BJ (cell line): Measurements from ENCODE around the gene SEC24B. TPM values are rescaled to one million over a fixed set of nuclear protein-coding genes. Genes with fewer than 3 reads are reported as not detected.

Experiments
- CTCF ChIA-PET: fragments of 350-600 bp; formaldehyde crosslinking; extraction: SDS; loops from one replicate; lab custom pipeline; 2021; ENCODE audit warnings: antibody characterized with exemption, inconsistent platforms; lab: Yijun Ruan, JAX
- POLR2A ChIA-PET: fragments of 300-600 bp; sonication (Branson Sonifier 250); formaldehyde crosslinking; extraction: SDS; loops from one replicate; lab custom pipeline; 2021; ENCODE audit warnings: antibody characterized with exemption; lab: Charles Lee
- DNase-seq: peaks from one replicate; pipeline ENCODE4 v3.0.0-alpha.2; 2011; ENCODE audit warnings: low read depth
- H3K27me3 ChIP-seq: 2 replicates; pipeline ENCODE4 v1.6.0; 2011; ENCODE audit warnings: low read length; ENCODE audit not compliant: control insufficient read depth, insufficient read depth
- H3K36me3 ChIP-seq: 2 replicates; pipeline ENCODE4 v1.5.1; 2011; ENCODE audit warnings: low read length; ENCODE audit not compliant: control insufficient read depth, insufficient read depth
- H3K4me3 ChIP-seq: 2 replicates; pipeline ENCODE4 v1.5.1; 2011; ENCODE audit warnings: low read depth, mild to moderate bottlenecking, control low read depth, low read length
- CTCF ChIP-seq: IDR thresholded peaks from 2 replicates; pipeline ENCODE4 v1.5.1; 2011; ENCODE audit warnings: low read depth, mild to moderate bottlenecking, control low read depth, inconsistent platforms, low read length, moderate library complexity; ENCODE audit not compliant: insufficient read depth
- polyA plus RNA-seq: library from polyadenylated mRNA; depleted of rRNA; stranded (reverse); fragments of >200 nt; gene quantifications from 2 replicates; pipeline ENCODE4 v1.2.3, GENCODE V29; 2011

Gene SEC24B
- polyA plus RNA-seq, 1 experiment: 43.1 TPM

DNA sequence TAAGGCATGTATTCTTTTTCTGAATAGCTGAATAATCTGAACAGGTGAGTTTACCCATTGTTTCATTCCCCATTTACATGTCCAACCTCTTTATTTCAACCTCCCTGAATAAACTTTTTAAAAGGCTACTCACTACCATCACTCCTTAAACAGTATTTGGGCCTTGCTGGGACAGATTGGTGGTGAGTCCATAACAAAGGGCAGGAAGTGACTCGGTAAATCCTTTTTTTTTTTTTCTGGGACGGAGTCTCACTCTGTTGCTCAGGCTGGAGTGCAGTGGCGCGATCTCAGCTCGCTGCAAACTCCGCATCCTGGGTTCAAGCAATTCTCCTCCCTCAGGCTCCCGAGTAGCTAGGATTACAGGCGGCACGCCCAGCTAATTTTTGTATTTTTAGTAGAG lies 23.4 kb upstream of the SEC24B start:
- Histone ChIP-seq H3K4me3 (no peak overlapping the region), H3K27me3 (no peaks in the 10 kb centered on the region), H3K36me3 (no peaks in the 10 kb centered on the region)
- no peak for TF ChIP-seq CTCF
- POLR2A ChIA-PET: interaction anchor here (0.7 kb wide), 1 partner anchor 405 kb away, joined by 10 read pairs; no protein-coding TSS in a partner anchor
- no peak for DNase-seq
- CTCF ChIA-PET: interaction anchor here (0.9 kb wide), 1 partner anchor 23 kb away, joined by 3 read pairs; the partner anchor contains the start of gene SEC24B

GRCh38 chr4:109410776-109411175 lies 22.8 kb upstream of the SEC24B start:
- no peak for DNase-seq
- ChIA-PET POLR2A (interaction anchor here (0.7 kb wide), 1 partner anchor 404 kb away, joined by 10 read pairs; no protein-coding TSS in a partner anchor), CTCF (interaction anchor here (1.4 kb wide), 1 partner anchor 15 kb away, joined by 4 read pairs; no protein-coding TSS in a partner anchor)
- Histone ChIP-seq H3K4me3 (no peak overlapping the region), H3K27me3 (no peaks in the 10 kb centered on the region), H3K36me3 (no peaks in the 10 kb centered on the region)
- TF ChIP-seq CTCF: no peak

- CTCF ChIA-PET: interaction anchor here (1.4 to 2.2 kb wide), 3 partner anchors 10 to 21 kb away, joined by 4 to 7 read pairs (median 5); no protein-coding TSS in a partner anchor
- H3K27me3 ChIP-seq: no peaks in the 10 kb centered on the region
- no peak for TF ChIP-seq CTCF
- no peak overlapping the region for H3K4me3 ChIP-seq
- POLR2A ChIA-PET: no interaction called here
- H3K36me3 ChIP-seq: no peaks in the 10 kb centered on the region
- DNase-seq: no peak
Measured at GRCh38 chr4:109411964-109412363, 21.7 kb upstream of the SEC24B start.

GRCh38 chr4:109412776-109413175 lies 20.8 kb upstream of the SEC24B start:
- TF ChIP-seq CTCF: no peak
- no peaks in the 10 kb centered on the region for H3K36me3 ChIP-seq
- POLR2A ChIA-PET: no interaction called here
- CTCF ChIA-PET: interaction anchor here (1.5 to 2.2 kb wide), 2 partner anchors 9 to 20 kb away, joined by 5 to 7 read pairs; no protein-coding TSS in a partner anchor
- no peaks in the 10 kb centered on the region for H3K27me3 ChIP-seq
- DNase-seq: no peak
- H3K4me3 ChIP-seq: no peak overlapping the region

- H3K36me3 ChIP-seq: no peaks in the 10 kb centered on the region
- no peak overlapping the region for H3K4me3 ChIP-seq
- POLR2A ChIA-PET: no interaction called here
- DNase-seq: no peak
- TF ChIP-seq CTCF: no peak
- 0 out of 2 replicates have a peak, but pooled peaks cover 1% of the 10 kb centered on the region for H3K27me3 ChIP-seq
- CTCF ChIA-PET: interaction anchor here (1.2 kb wide), 1 partner anchor 563 kb away, joined by 4 read pairs; no protein-coding TSS in a partner anchor
Measured at GRCh38 chr4:109414938-109415337, 18.7 kb upstream of the SEC24B start.
